HCT116 (cell line): ENCODE results near the gene RBM33. TPM values are rescaled to one million over a fixed set of nuclear protein-coding genes. Genes with fewer than 3 reads are reported as not detected.

Experiments
- ATAC-seq: fragments of 200-7000 bp; cut with Tn5 transposase; 2 replicates; pipeline ENCODE4 v1.9.1; 2020; ENCODE audit warnings: mild to moderate bottlenecking, moderate library complexity
- BruUV-seq: library from RNA; stranded (reverse); fragments of 400-500 nt; replicated peaks from 2 replicates; lab custom pipeline; 2021; lab: Mats Ljungman, UMichigan
- CTCF ChIA-PET: fragments of 300-600 bp; sonication (Branson Sonifier 250); formaldehyde crosslinking; loops from one replicate; lab custom pipeline; 2021; ENCODE audit warnings: antibody characterized with exemption; lab: Charles Lee
- POLR2A ChIA-PET: fragments of 300-600, 350-600 bp; sonication (Branson Sonifier 250); formaldehyde crosslinking; loops from one replicate; lab custom pipeline; 2021; ENCODE audit warnings: antibody characterized with exemption; lab: Charles Lee
- RAD21 ChIA-PET, 2 experiments: fragments of 300-600 bp; sonication (Branson Sonifier 250); formaldehyde crosslinking; loops; one replicate each; lab custom pipeline; 2023; ENCODE audit warnings: low total read pairs in 2 of 2; ENCODE audit not compliant: uncharacterized antibody in 2 of 2, unreplicated experiment in 2 of 2, low non-redundant PET in 1 of 2; lab: Charles Lee
- DNase-seq: peaks from one replicate; pipeline ENCODE4 v3.0.0-alpha.2; 2010; ENCODE audit warnings: low read depth, low spot score
- H2AFZ ChIP-seq: fragments of 200-600 bp; shearing (Covaris generic), sonication (generic); 2 replicates; pipeline ENCODE4 v1.6.1; 2017; ENCODE audit warnings: low read depth, mixed run types, mixed read lengths, antibody characterized with exemption, low read length; ENCODE audit not compliant: poor library complexity, severe bottlenecking
- H3K27ac ChIP-seq: 2 replicates; pipeline ENCODE4 v1.5.1; 2012; ENCODE audit warnings: low read depth, low read length
- H3K27me3 ChIP-seq: fragments of 200-600 bp; sonication (generic); 2 replicates; pipeline ENCODE4 v1.6.1; 2016; ENCODE audit warnings: mixed run types, low read length, mixed read lengths; ENCODE audit not compliant: insufficient read depth
- H3K36me3 ChIP-seq, 2 experiments: fragments of 200-500 bp in 1 of 2; fragments of 200-600 bp in 1 of 2; sonication (Bioruptor generic) in 1 of 2; sonication (generic) in 1 of 2; 2 replicates each; pipeline versions ENCODE4 v1.5.1 to v1.6.1; 2014 to 2016; ENCODE audit warnings: low read length in 2 of 2, inconsistent platforms in 1 of 2, mixed read lengths in 1 of 2, mixed run types in 1 of 2; ENCODE audit not compliant: insufficient read depth in 2 of 2, control insufficient read depth in 1 of 2
- H3K4me1 ChIP-seq, 2 experiments: fragments of 200-600 bp in 1 of 2; sonication (generic) in 1 of 2; 2 replicates each; pipeline versions ENCODE4 v1.5.1 to v1.6.1; 2012 to 2017; ENCODE audit warnings: low read length in 2 of 2, inconsistent platforms in 1 of 2, mild to moderate bottlenecking in 1 of 2, mixed read lengths in 1 of 2, mixed run types in 1 of 2, moderate library complexity in 1 of 2; ENCODE audit not compliant: insufficient read depth in 2 of 2, control insufficient read depth in 1 of 2
- H3K4me2 ChIP-seq: fragments of 200-600 bp; sonication (generic); 2 replicates; pipeline ENCODE4 v1.6.1; 2017; ENCODE audit warnings: mixed run types, low read length, mixed read lengths
- H3K4me3 ChIP-seq, 2 experiments: fragments of 200-600 bp in 1 of 2; sonication (generic) in 1 of 2; replicated peaks in 1 of 2; 2 replicates each; pipeline ENCODE4 v1.5.1; 2011 to 2016; ENCODE audit warnings: low read length in 2 of 2, control low read depth in 1 of 2, low read depth in 1 of 2, mild to moderate bottlenecking in 1 of 2, mixed read lengths in 1 of 2, mixed run types in 1 of 2
- H3K79me2 ChIP-seq: fragments of 200-600 bp; sonication (generic); 2 replicates; pipeline ENCODE4 v1.6.1; 2017; ENCODE audit warnings: mild to moderate bottlenecking, mixed run types, low read length, moderate library complexity, mixed read lengths; ENCODE audit not compliant: insufficient read depth
- H3K9ac ChIP-seq: fragments of 200-600 bp; sonication (generic); 2 replicates; pipeline ENCODE4 v1.6.1; 2016; ENCODE audit warnings: low read length, mixed read lengths
- H3K9me2 ChIP-seq: fragments of 200-600 bp; sonication (generic), shearing (Covaris generic); 2 replicates; pipeline ENCODE4 v1.6.1; 2017; ENCODE audit warnings: mixed run types, mild to moderate bottlenecking, moderate library complexity; ENCODE audit not compliant: insufficient read depth
- H3K9me3 ChIP-seq, 2 experiments: fragments of 200-500 bp in 1 of 2; fragments of 200-600 bp in 1 of 2; sonication (Bioruptor generic) in 1 of 2; sonication (generic) in 1 of 2; 2 replicates each; pipeline ENCODE4 v1.6.1; 2014 to 2017; ENCODE audit warnings: low read length in 2 of 2, mixed read lengths in 2 of 2, inconsistent platforms in 1 of 2, low read depth in 1 of 2, mild to moderate bottlenecking in 1 of 2, mixed run types in 1 of 2, moderate library complexity in 1 of 2; ENCODE audit not compliant: control insufficient read depth in 1 of 2, insufficient read depth in 1 of 2
- H4K20me1 ChIP-seq: fragments of 200-600 bp; sonication (generic), shearing (Covaris generic); 2 replicates; pipeline ENCODE4 v1.6.1; 2017; ENCODE audit warnings: mixed run types, mild to moderate bottlenecking, moderate library complexity; ENCODE audit not compliant: insufficient read depth
- EZH2 ChIP-seq: fragments of 200-600 bp; sonication (generic); IDR thresholded peaks from 2 replicates; pipeline ENCODE4 v1.6.1; 2017; ENCODE audit warnings: antibody characterized with exemption, mixed run types
- EZH2phosphoT487 ChIP-seq: fragments of 200-600 bp; IDR thresholded peaks from 2 replicates; pipeline ENCODE4 v1.6.1; 2018; ENCODE audit warnings: antibody characterized with exemption, borderline replicate concordance
- FOSL1 ChIP-seq: IDR thresholded peaks from 2 replicates; pipeline ENCODE4 v1.6.1; 2012; ENCODE audit warnings: low read depth
- JUND ChIP-seq: IDR thresholded peaks from 2 replicates; pipeline ENCODE4 v1.6.1; 2012
- MAX ChIP-seq: IDR thresholded peaks from 2 replicates; pipeline ENCODE4 v1.6.1; 2012
- RAD21 ChIP-seq: IDR thresholded peaks from 2 replicates; pipeline ENCODE4 v1.6.1; 2012; ENCODE audit warnings: low read depth, mild to moderate bottlenecking
- SP1 ChIP-seq: IDR thresholded peaks from 2 replicates; pipeline ENCODE4 v1.6.1; 2012; ENCODE audit warnings: low read depth
- SRF ChIP-seq: IDR thresholded peaks from 2 replicates; pipeline ENCODE4 v1.6.1; 2012; ENCODE audit warnings: low read depth
- TCF7L2 ChIP-seq: IDR thresholded peaks from 2 replicates; pipeline ENCODE4 v1.7.0; 2011; ENCODE audit warnings: borderline replicate concordance, inconsistent platforms; ENCODE audit not compliant: insufficient read depth, insufficient read length; ENCODE audit errors: extremely low read depth
- intact Hi-C: fragments of 100-400 bp; cut with micrococcal nuclease; formaldehyde crosslinking; loops from 2 replicates; pipeline ENCODE4 v1.10.0; 2022
- total RNA-seq: library from RNA; stranded (reverse); gene quantifications from one replicate; pipeline ENCODE4 v1.2.1, GENCODE V29; 2021; ENCODE audit not compliant: unreplicated experiment
- TF ChIP-seq, protein P1 (sequence below): IDR thresholded peaks from 2 replicates; pipeline ENCODE4 v1.6.1; 2011; ENCODE audit warnings: mild to moderate bottlenecking, low read length, moderate library complexity; ENCODE audit not compliant: insufficient replicate concordance; ENCODE audit errors: extremely low read depth
- TF ChIP-seq, protein P2 (sequence below): IDR thresholded peaks from 2 replicates; pipeline ENCODE4 v1.6.1; 2012
- TF ChIP-seq, protein P3 (sequence below): IDR thresholded peaks from 2 replicates; pipeline ENCODE4 v1.6.1; 2012; ENCODE audit warnings: low read depth
- TF ChIP-seq, protein P4 (sequence below), 3 experiments: fragments of 200-600 bp in 1 of 3; sonication (generic) in 1 of 3; IDR thresholded peaks in 2 of 3; conservative IDR thresholded peaks in 1 of 3; 2 replicates each; pipeline ENCODE4 v1.5.1; 2012 to 2017; ENCODE audit warnings: low read depth in 2 of 3, low read length in 2 of 3, antibody characterized with exemption in 1 of 3, borderline replicate concordance in 1 of 3, control low read depth in 1 of 3, mild to moderate bottlenecking in 1 of 3, mixed read lengths in 1 of 3, mixed run types in 1 of 3, moderate library complexity in 1 of 3; ENCODE audit not compliant: insufficient read depth in 1 of 3

Gene RBM33
- total RNA-seq, 1 experiment from 2014 or later, result 64.3 TPM

DNA sequence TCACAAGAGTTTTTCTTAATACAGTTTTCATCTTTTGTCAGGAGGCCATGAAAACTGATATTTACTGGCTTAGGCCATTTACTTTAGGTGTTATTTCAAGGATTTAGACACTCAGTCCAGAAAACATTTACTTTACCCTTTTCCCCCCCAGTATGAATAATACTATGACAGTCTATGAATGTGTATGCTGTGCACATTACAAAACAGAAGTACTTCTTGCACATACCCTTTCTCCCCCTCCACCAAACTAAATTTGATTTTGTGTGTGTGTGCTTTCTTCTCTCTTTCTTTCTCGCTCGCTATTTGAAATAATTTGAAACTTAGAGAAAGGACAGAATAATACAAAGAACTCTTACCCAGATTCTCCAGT, 41.3 kb downstream of the RBM33 start:
- BruUV-seq, result no TSS peak
- intact Hi-C loops, result no loop called here
- no peak overlapping the region for H2AFZ ChIP-seq
- H3K9ac ChIP-seq, result no peak overlapping the region
- ChIA-PET RAD21 (no interaction called here), POLR2A (no interaction called here), CTCF (no interaction called here)
- no peaks in the 10 kb centered on the region for H3K9me3 ChIP-seq
- no peak overlapping the region for H3K4me2 ChIP-seq
- H4K20me1 ChIP-seq, result no peaks in the 10 kb centered on the region
- H3K79me2 ChIP-seq, result peaks cover 58% of the 10 kb centered on the region
- ATAC-seq, result no peak
- H3K27me3 ChIP-seq, result no peaks in the 10 kb centered on the region
- H3K27ac ChIP-seq, result no peak overlapping the region
- H3K36me3 ChIP-seq, result peaks cover 3 to 10% of the 10 kb centered on the region in 2 experiments; a peak in 3 of 4 replicates
- H3K9me2 ChIP-seq, result no peaks in the 10 kb centered on the region
- H3K4me1 ChIP-seq, result no peaks in the 10 kb centered on the region
- TF ChIP-seq EZH2phosphoT487, result no peak
- TF ChIP-seq, protein P1, sequence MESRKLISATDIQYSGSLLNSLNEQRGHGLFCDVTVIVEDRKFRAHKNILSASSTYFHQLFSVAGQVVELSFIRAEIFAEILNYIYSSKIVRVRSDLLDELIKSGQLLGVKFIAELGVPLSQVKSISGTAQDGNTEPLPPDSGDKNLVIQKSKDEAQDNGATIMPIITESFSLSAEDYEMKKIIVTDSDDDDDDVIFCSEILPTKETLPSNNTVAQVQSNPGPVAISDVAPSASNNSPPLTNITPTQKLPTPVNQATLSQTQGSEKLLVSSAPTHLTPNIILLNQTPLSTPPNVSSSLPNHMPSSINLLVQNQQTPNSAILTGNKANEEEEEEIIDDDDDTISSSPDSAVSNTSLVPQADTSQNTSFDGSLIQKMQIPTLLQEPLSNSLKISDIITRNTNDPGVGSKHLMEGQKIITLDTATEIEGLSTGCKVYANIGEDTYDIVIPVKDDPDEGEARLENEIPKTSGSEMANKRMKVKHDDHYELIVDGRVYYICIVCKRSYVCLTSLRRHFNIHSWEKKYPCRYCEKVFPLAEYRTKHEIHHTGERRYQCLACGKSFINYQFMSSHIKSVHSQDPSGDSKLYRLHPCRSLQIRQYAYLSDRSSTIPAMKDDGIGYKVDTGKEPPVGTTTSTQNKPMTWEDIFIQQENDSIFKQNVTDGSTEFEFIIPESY, result no peak
- TF ChIP-seq TCF7L2, result no peak
- TF ChIP-seq SRF, result no peak
- TF ChIP-seq, protein P2, sequence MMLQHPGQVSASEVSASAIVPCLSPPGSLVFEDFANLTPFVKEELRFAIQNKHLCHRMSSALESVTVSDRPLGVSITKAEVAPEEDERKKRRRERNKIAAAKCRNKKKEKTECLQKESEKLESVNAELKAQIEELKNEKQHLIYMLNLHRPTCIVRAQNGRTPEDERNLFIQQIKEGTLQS, result no peak
- TF ChIP-seq SP1, result no peak
- TF ChIP-seq, protein P3, sequence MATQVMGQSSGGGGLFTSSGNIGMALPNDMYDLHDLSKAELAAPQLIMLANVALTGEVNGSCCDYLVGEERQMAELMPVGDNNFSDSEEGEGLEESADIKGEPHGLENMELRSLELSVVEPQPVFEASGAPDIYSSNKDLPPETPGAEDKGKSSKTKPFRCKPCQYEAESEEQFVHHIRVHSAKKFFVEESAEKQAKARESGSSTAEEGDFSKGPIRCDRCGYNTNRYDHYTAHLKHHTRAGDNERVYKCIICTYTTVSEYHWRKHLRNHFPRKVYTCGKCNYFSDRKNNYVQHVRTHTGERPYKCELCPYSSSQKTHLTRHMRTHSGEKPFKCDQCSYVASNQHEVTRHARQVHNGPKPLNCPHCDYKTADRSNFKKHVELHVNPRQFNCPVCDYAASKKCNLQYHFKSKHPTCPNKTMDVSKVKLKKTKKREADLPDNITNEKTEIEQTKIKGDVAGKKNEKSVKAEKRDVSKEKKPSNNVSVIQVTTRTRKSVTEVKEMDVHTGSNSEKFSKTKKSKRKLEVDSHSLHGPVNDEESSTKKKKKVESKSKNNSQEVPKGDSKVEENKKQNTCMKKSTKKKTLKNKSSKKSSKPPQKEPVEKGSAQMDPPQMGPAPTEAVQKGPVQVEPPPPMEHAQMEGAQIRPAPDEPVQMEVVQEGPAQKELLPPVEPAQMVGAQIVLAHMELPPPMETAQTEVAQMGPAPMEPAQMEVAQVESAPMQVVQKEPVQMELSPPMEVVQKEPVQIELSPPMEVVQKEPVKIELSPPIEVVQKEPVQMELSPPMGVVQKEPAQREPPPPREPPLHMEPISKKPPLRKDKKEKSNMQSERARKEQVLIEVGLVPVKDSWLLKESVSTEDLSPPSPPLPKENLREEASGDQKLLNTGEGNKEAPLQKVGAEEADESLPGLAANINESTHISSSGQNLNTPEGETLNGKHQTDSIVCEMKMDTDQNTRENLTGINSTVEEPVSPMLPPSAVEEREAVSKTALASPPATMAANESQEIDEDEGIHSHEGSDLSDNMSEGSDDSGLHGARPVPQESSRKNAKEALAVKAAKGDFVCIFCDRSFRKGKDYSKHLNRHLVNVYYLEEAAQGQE, result no peak
- no peak for TF ChIP-seq JUND
- no peak for TF ChIP-seq FOSL1
- no peak for TF ChIP-seq EZH2
- TF ChIP-seq MAX, result no peak
- TF ChIP-seq, protein P4, sequence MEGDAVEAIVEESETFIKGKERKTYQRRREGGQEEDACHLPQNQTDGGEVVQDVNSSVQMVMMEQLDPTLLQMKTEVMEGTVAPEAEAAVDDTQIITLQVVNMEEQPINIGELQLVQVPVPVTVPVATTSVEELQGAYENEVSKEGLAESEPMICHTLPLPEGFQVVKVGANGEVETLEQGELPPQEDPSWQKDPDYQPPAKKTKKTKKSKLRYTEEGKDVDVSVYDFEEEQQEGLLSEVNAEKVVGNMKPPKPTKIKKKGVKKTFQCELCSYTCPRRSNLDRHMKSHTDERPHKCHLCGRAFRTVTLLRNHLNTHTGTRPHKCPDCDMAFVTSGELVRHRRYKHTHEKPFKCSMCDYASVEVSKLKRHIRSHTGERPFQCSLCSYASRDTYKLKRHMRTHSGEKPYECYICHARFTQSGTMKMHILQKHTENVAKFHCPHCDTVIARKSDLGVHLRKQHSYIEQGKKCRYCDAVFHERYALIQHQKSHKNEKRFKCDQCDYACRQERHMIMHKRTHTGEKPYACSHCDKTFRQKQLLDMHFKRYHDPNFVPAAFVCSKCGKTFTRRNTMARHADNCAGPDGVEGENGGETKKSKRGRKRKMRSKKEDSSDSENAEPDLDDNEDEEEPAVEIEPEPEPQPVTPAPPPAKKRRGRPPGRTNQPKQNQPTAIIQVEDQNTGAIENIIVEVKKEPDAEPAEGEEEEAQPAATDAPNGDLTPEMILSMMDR (IDR thresholded peaks at IDR 0.05 in 2 of 3, conservative IDR thresholded peaks at IDR 0.05 in 1 of 3; ENCODE audit: borderline replicate concordance in 1 of 3, insufficient read depth in 1 of 3, low read depth in 2 of 3, low read length in 2 of 3), result no peak
- TF ChIP-seq RAD21, result no peak
- no peak for DNase-seq
- H3K4me3 ChIP-seq, result no peak overlapping the region
